Fibroblast of pulmonary artery (primary cell): ENCODE measurements around the gene ANKRD12.
"Not testable (repeated sequence)": the region's sequence is repeated elsewhere in the genome, so short reads cannot be mapped to it uniquely, and the experiment has no call there.

ENCODE experiments used
- DNase-seq: peaks from one replicate; pipeline ENCODE4 v3.0.0-alpha.2; 2010; ENCODE audit warnings: low read depth
- H3K4me3 ChIP-seq: replicated peaks from 2 replicates; pipeline ENCODE4 v1.5.1; 2011; ENCODE audit warnings: low read depth, mild to moderate bottlenecking, control low read depth, low read length, moderate library complexity
- CTCF ChIP-seq: IDR thresholded peaks from 2 replicates; pipeline ENCODE4 v1.5.1; 2011; ENCODE audit warnings: mild to moderate bottlenecking, control low read depth, low read length, inconsistent platforms; ENCODE audit errors: missing control alignments

Gene ANKRD12

GRCh38 chr18:9156604-9157249, 20.1 kb downstream of the ANKRD12 start:
- DNase-seq = no peak
- TF ChIP-seq CTCF = no peak
- H3K4me3 ChIP-seq = no peak overlapping the region

- no peak for TF ChIP-seq CTCF
- no peak for DNase-seq
- no peak overlapping the region for H3K4me3 ChIP-seq
Measured at GRCh38 chr18:9157806-9158205, 21.2 kb downstream of the ANKRD12 start.

GRCh38 chr18:9160014-9160413, 23.4 kb downstream of the ANKRD12 start:
- H3K4me3 ChIP-seq = no peak overlapping the region
- no peak for DNase-seq
- TF ChIP-seq CTCF = no peak

GRCh38 chr18:9162663-9163062, 26.1 kb downstream of the ANKRD12 start:
- not testable (repeated sequence) for DNase-seq

GRCh38 chr18:9164149-9164548, 27.6 kb downstream of the ANKRD12 start:
- H3K4me3 ChIP-seq, DNase-seq: not testable (repeated sequence)

More at GRCh38 chr18:9162663-9163062, 26.1 kb downstream of the ANKRD12 start:
- not testable (repeated sequence) for H3K4me3 ChIP-seq

GRCh38 chr18:9165883-9166282, 29.3 kb downstream of the ANKRD12 start:
- not testable (repeated sequence) for DNase-seq, H3K4me3 ChIP-seq

- DNase-seq, H3K4me3 ChIP-seq: not testable (repeated sequence)
Measured at GRCh38 chr18:9169515-9169914, 32.9 kb downstream of the ANKRD12 start.

- not testable (repeated sequence) for H3K4me3 ChIP-seq, DNase-seq
Measured at GRCh38 chr18:9171919-9172318, 35.3 kb downstream of the ANKRD12 start.

- DNase-seq = no peak
- TF ChIP-seq CTCF = no peak
- H3K4me3 ChIP-seq = no peak overlapping the region
Measured at GRCh38 chr18:9172506-9173127, 36.0 kb downstream of the ANKRD12 start.
